HUES6 (cell line): Measurements from ENCODE around the gene LGALS12.

Experiments used
- H3K27ac ChIP-seq: 2 replicates; pipeline ENCODE4 v1.7.0; 2013; ENCODE audit warnings: low read depth, mild to moderate bottlenecking, low read length, inconsistent platforms
- H3K27me3 ChIP-seq: 2 replicates; pipeline ENCODE4 v1.6.1; 2013; ENCODE audit warnings: low read length; ENCODE audit not compliant: control insufficient read depth, insufficient read depth
- H3K36me3 ChIP-seq: 2 replicates; pipeline ENCODE4 v1.6.1; 2013; ENCODE audit warnings: low read length; ENCODE audit not compliant: control insufficient read depth, insufficient read depth
- H3K4me1 ChIP-seq: 2 replicates; pipeline ENCODE4 v1.6.1; 2013; ENCODE audit warnings: low read length; ENCODE audit not compliant: control insufficient read depth, insufficient read depth
- H3K4me3 ChIP-seq: 2 replicates; pipeline ENCODE4 v1.5.1; 2013; ENCODE audit warnings: low read depth, low read length
- H3K9ac ChIP-seq: one replicate; pipeline ENCODE4 v1.6.1; 2013; ENCODE audit warnings: mild to moderate bottlenecking, low read length
- H3K9me3 ChIP-seq: 2 replicates; pipeline ENCODE4 v1.6.1; 2013; ENCODE audit warnings: low read depth, low read length; ENCODE audit not compliant: control insufficient read depth, insufficient read depth

The LGALS12 gene

DNA sequence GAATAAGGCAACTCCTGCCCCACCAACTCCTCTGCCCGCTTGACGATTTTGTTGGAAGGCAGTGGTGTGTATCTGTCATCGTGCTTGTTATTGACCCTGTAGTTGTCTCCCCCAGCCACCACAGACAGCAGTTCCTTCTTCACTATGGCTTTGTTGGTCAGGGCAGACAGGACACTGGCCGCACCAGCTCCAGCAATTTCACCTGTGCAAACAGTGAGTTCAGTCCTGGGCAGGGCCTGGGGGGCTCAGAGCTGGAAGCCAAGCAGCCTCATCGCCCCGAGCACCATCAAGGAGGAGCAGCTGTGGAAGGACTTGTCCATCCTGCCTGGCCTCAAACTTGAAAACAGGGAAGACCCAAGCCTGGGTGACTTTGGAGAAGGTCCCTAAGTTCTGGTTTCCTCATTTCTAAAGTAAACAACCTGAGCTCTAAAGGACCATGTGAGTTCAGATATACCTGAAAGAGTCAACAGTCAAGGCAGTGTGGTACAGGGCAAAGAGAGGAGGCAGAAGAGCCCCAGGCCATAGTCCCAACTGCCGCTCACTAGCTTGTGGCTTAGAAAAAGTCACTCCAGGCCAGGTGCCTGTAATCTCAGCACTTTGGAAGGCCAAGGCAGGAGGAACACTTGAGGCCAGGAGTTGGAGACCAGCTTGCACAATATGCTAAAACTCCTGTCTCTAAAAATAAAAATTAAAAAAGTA lies 52.7 kb downstream of the LGALS12 start:
- Histone ChIP-seq H3K9ac (no peak overlapping the region), H3K4me1 (peaks cover 14% of the 10 kb centered on the region; the same call in 1 of the 2 replicates), H3K4me3 (no peak overlapping the region), H3K9me3 (no peaks in the 10 kb centered on the region), H3K27ac (no peak overlapping the region), H3K36me3 (no peaks in the 10 kb centered on the region), H3K27me3 (no peaks in the 10 kb centered on the region)

DNA sequence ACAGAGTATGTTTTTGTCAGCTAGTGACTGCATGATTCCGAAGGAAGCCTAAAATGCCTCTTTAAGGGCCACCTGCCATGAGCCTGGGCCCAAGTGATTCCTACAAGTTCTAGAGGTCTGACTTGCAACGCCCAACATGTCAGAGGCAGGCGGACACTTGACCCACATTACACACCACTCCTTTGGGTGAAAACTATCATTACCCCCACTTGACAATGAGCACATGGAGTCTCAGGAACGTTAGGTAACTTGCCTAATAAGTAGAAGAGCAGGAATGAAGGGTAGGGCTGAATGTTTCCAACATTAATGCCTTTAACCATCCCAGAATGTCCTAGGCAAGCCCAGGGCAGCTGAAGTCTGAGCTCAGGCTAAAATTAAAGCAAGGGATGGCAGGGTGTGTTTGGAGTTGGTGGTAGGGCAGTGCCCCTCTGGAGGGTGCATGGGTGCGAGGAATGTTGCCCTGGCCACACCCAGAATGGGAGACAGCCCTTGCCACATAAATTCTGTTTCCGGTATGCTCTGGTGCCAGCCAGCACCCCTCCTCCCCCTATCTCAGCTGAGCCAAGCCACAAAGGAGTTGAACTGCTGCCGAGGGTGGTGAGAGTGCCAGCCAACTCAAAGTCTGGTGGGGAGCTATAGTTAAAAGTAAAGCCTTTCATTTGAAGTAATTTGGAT lies 54.8 kb downstream of the LGALS12 start:
- no peaks in the 10 kb centered on the region for H3K9me3 ChIP-seq
- H3K27me3 ChIP-seq = no peaks in the 10 kb centered on the region
- H3K36me3 ChIP-seq = no peaks in the 10 kb centered on the region
- 0 out of 2 replicates have a peak, but pooled peaks cover 6% of the 10 kb centered on the region for H3K4me1 ChIP-seq
- no peak overlapping the region for H3K27ac ChIP-seq
- no peak overlapping the region for H3K4me3 ChIP-seq
- H3K9ac ChIP-seq = no peak overlapping the region

DNA sequence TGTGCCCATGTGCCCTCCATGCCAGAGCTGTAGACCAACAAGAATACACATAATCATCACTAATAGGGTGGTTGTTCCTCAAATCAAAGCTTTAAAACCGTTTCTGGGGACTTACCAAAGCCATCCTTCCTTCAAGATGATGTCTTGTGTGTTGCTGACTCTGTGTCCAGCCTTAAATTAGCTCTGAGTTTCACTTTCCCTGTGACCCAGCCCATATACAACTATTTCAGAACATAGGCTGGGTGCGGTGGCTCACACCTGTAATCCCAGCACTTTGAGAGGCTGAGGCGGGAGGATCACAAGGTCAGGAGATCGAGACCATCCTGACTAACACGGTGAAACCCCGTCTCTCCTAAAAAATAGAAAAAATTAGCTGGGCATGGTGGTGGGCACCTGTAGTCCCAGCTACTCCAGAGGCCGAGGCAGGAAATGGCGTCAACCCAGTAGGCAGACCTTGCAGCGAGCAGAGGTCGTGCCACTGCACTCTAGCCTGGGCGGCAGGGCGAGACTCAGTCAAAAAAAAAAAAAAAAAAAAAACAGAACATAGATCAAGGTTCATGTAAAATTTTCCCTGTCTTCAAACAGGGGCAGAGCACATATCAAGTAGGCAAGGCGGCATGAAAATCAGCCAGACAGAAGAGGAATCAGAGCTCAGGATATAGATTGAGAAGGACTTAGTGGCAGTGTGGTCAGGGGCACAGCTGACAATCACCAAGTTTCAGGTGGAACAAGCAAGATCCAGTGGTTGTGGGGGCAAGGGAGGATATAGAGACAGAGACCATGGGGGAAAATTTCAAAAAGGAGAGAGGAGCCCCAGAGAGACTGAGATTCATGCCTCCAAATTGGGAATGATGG lies 57.5 kb downstream of the LGALS12 start, which contains the start of gene PLAAT2:
PLAAT2 (minus strand) TSS at position 179 of the 855 bp plus-strand sequence; CDS start at position 124, 55 bp downstream.
- peaks cover 7% of the 10 kb centered on the region for H3K4me1 ChIP-seq
- no peaks in the 10 kb centered on the region for H3K9me3 ChIP-seq
- no peaks in the 10 kb centered on the region for H3K27me3 ChIP-seq
- H3K36me3 ChIP-seq = no peaks in the 10 kb centered on the region
- no peak within 1 kb of the TSS for H3K9ac ChIP-seq
- H3K27ac ChIP-seq = no peak within 1 kb of the TSS
- H3K4me3 ChIP-seq = no peak within 1 kb of the TSS

DNA sequence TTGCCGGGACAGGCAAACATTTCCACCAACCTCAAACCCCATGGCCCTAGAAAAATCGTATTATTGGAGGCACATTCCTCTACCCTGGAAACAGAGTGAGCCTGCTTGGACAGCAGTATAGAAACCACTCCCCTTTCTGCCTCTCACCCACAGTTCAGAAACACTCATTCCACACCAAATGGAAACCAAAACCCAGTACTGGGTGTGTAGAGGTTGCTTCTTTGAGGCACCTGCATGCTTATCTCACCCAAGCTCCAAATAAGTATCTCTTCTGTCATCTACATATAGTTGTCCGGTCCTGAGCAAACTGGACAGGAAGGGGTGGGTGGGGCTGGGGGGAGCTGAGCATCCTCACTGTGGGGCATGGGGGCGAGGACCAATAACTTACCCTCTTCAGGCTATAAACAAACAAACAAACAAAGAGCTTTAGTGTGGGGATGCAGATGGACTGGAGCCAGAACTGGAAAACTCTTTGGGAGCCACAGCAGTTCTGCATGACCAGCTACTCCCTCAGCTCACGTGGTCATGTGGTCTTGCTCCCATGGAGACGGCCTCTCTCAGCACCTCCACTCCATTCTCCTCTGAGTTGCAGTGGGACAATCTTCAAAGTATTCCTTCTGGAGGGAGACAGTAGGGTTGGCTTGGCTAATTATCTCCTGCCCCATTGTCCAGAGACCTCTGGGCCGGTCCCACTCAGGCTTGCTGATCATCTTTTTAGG lies 58.3 kb downstream of the LGALS12 start:
- Histone ChIP-seq H3K36me3 (no peaks in the 10 kb centered on the region), H3K27ac (no peak overlapping the region)

DNA sequence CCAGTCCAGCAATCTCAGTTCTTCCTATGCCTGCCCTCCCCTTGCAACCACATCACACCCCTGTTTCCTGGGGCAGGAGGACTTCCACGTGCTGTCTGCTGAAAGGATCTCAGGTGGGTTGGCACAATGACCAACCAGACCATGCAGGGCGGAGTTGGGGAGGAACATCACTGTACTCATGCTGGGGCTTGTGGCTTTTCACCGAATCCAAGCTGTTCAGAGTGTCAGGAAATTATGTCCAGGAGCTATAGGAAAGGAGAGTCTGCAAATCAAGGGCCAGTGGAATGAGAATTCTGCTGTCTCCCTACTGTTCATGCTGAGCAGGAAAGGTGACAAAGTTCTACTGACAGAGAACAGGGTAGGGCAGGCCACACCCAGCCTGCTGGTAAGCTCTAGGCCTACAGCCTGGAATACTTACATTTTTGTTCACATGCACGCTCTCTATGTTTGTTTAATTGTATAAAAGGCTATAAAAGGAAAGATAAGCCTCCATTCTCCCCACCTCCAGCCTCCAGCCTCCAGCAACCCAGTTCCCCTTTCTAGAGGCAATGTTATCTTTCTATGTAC lies 59.0 kb downstream of the LGALS12 start:
- H3K9ac ChIP-seq = no peak overlapping the region
- no peaks in the 10 kb centered on the region for H3K27me3 ChIP-seq
- H3K9me3 ChIP-seq = no peaks in the 10 kb centered on the region
- no peaks in the 10 kb centered on the region for H3K36me3 ChIP-seq
- no peak overlapping the region for H3K27ac ChIP-seq
- H3K4me3 ChIP-seq = no peak overlapping the region
- H3K4me1 ChIP-seq = peaks cover 7% of the 10 kb centered on the region

More for the DNA sequence above, 58.3 kb downstream of the LGALS12 start:
- no peaks in the 10 kb centered on the region for H3K9me3 ChIP-seq
- no peak overlapping the region for H3K9ac ChIP-seq
- H3K27me3 ChIP-seq = no peaks in the 10 kb centered on the region
- peaks cover 7% of the 10 kb centered on the region for H3K4me1 ChIP-seq
- H3K4me3 ChIP-seq = no peak overlapping the region
